Activated T-helper 17 cell treated with anti-CD3 and anti-CD28 coated beads, Interleukin-2, amount 50 U/mL, for 72 hours (primary cell): ENCODE measurements around the gene GRAMD4. TPM values are rescaled to one million over a fixed set of nuclear protein-coding genes. Genes with fewer than 3 reads are reported as not detected.

ENCODE experiments used
- ATAC-seq: fragments of 150-1000 bp; cut with Tn5 transposase; replicated peaks from 2 replicates; pipeline ENCODE4 v1.10.0; 2021; ENCODE audit warnings: mild to moderate bottlenecking, moderate library complexity
- H3K27ac Mint-ChIP-seq: one replicate; pipeline ENCODE4 v1.8.0; 2022; ENCODE audit warnings: mixed read lengths
- H3K27me3 Mint-ChIP-seq: one replicate; pipeline ENCODE4 v1.8.0; 2022; ENCODE audit warnings: mixed read lengths
- H3K36me3 Mint-ChIP-seq: one replicate; pipeline ENCODE4 v1.8.0; 2022; ENCODE audit warnings: low read depth, mild to moderate bottlenecking, mixed read lengths
- H3K4me1 Mint-ChIP-seq: one replicate; pipeline ENCODE4 v1.8.0; 2022; ENCODE audit warnings: mixed read lengths
- H3K4me3 Mint-ChIP-seq: one replicate; pipeline ENCODE4 v1.8.0; 2022; ENCODE audit warnings: mild to moderate bottlenecking, mixed read lengths
- H3K9me3 Mint-ChIP-seq: one replicate; pipeline ENCODE4 v1.8.0; 2022; ENCODE audit warnings: mixed read lengths
- total RNA-seq, 2 donors: library from RNA; stranded (reverse); gene quantifications; one replicate each; pipeline ENCODE4 v1.2.3, GENCODE V29; 2022

Gene GRAMD4
- total RNA-seq, 2 donors from 2014 or later: 23.6 to 51.0 TPM

- Mint-ChIP-seq H3K9me3 (no peaks in the 10 kb centered on the region), H3K27me3 (no peaks in the 10 kb centered on the region), H3K4me3 (peak overlapping the region; percentile 88), H3K36me3 (no peaks in the 10 kb centered on the region), H3K4me1 (peaks cover 11% of the 10 kb centered on the region), H3K27ac (peak overlapping the region; percentile 82)
- ATAC-seq: no peak
These were observed 41.2 kb upstream of the GRAMD4 start for GRCh38 chr22:46578824-46579561.

DNA sequence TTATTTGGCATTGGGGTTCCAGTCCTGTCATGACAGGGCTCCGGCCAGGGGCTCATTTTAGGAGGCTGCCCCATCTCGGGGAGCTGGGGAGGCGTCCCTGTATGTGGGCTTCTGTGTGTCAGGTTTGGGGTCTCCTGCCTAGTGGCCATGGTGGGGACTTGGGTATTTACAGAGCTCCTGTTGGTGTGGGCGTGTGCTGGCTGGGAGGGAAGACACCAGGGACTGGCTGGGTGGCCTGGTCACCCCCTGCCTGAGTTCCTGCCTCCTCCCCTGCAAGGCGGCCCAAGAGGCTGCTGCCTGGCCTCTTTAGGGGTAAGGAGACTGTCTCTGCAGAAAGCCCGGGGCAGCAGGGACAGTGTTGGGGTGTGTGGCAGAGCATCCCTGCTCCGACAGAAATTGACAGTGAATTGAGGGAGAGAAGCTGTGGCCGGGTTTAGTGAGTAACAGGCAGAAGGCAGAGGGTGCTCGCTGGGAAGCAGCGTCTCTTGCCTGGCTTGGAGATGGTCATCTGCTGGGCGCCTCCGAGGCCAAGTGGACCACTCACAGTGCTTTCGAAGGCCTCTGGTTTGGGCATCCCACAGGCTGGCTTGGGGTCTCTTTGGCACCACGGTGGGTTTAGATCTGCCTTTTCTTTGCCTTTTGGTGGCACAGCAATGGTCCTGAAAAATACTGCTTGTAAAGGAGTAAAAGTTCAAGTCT, 40.3 kb upstream of the GRAMD4 start:
- H3K4me3 Mint-ChIP-seq: peak overlapping the region; percentile 88
- no peaks in the 10 kb centered on the region for H3K36me3 Mint-ChIP-seq
- no peaks in the 10 kb centered on the region for H3K9me3 Mint-ChIP-seq
- H3K27me3 Mint-ChIP-seq: no peaks in the 10 kb centered on the region
- no peak overlapping the region for H3K27ac Mint-ChIP-seq
- ATAC-seq: no peak
- peaks cover 11% of the 10 kb centered on the region for H3K4me1 Mint-ChIP-seq

DNA sequence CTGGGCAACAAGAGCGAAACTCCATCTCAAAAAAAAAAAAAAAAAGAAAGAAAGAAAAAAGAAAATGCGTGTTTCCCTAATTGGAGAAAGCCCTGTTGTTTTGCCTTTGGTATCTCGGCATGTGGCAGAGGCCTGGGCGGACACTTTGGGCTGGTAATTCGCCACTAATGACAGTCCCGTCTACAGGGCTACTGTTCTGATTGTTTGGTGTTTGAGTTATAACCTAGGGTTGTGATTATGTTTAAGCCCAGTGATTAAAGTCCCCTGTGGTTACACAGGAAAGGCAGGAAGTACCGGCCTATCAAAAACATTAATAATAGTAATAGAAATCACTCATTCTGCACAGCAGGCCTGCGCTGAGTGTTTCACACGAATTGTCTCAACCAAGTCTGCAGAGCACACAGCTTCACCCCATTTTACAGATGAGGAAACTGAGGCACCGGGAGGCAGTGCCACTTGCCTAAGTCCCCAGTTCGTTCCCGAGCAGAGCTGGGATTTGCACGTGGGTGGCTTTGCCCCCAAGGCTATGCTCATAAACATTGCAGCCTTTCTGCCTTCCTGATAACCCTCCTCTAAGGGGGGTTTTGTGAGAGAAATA, 39.1 kb upstream of the GRAMD4 start:
- Mint-ChIP-seq H3K4me1 (peaks cover 11% of the 10 kb centered on the region), H3K4me3 (no peak overlapping the region)

DNA sequence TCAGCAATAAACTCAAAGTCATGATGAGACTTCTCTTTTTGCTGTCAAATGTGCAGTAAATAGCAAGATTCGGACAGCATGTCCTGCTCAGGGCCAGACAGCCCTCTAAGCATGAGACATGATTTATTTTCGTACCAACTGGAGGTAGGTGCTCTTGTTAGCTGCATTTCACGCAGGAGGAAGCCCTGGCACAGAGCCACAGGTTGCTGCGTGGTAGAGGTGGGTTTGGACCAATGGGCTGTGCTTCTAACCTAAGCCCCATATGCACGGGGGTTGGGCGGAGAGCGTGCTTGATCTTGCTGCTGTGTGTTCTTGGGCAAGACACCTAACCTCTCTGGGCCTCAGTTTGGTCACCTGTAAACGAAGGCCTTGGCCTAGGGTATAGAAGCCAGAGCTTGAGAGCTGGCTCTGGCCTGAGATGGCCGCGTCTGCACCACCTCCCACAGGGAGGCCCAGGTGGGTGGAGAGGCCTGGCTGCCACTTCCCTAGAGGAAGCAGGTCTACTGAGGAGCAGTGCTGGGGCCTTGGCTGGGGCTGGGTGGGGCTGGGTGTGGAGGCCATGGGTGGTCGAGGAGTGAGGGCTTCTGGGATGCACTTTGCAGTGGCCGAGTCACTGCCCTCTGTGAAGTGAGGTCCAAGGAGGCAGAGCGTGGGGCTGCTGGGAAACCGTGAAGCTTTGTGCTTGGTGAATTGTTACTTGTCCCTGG, 38.5 kb upstream of the GRAMD4 start:
- Mint-ChIP-seq H3K36me3 (no peaks in the 10 kb centered on the region), H3K4me1 (peaks cover 11% of the 10 kb centered on the region), H3K9me3 (no peaks in the 10 kb centered on the region), H3K27ac (no peak overlapping the region), H3K27me3 (no peaks in the 10 kb centered on the region), H3K4me3 (no peak overlapping the region)
- no peak for ATAC-seq

More for the DNA sequence above, 39.1 kb upstream of the GRAMD4 start:
- ATAC-seq: no peak
- H3K27ac Mint-ChIP-seq: no peak overlapping the region
- no peaks in the 10 kb centered on the region for H3K27me3 Mint-ChIP-seq
- no peaks in the 10 kb centered on the region for H3K9me3 Mint-ChIP-seq
- H3K36me3 Mint-ChIP-seq: no peaks in the 10 kb centered on the region

DNA sequence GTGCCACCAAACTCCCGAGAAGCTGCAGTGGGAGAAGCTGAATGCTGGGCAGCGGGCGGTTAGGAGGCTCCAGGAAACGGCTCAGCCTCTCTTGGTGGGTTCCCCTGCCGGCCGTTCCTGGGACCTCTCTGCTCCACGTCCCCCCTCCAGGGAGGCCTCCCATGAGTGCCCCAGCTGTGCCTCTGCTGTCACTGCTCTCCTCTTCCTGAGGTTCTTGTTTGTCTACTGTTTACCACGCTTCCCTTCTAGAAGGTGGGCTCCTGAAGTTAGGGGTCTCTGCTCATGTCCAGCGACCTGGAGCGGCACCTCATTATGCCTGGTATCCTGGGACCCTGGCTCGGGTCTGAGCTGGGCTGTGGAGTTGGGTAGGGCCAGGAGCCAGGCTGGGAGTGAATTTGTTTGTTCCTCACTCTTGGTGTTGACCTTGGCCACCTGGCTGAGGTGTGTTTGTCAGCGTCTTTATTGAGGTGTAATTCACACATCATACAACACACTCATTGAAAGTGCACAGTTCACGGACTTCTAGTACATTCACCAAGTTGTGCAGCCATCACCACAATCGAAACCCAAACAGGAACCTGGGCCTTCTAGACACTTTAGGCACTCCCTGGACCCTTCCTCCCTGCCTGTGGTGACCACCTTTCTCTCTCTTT, 37.8 kb upstream of the GRAMD4 start:
- H3K9me3 Mint-ChIP-seq: no peaks in the 10 kb centered on the region
- no peak for ATAC-seq
- H3K4me3 Mint-ChIP-seq: no peak overlapping the region
- H3K36me3 Mint-ChIP-seq: peaks cover 6% of the 10 kb centered on the region
- H3K27me3 Mint-ChIP-seq: no peaks in the 10 kb centered on the region
- peaks cover 17% of the 10 kb centered on the region for H3K4me1 Mint-ChIP-seq
- H3K27ac Mint-ChIP-seq: no peak overlapping the region

GRCh38 chr22:46583571-46583970, 36.6 kb upstream of the GRAMD4 start:
- ATAC-seq: no peak
- no peaks in the 10 kb centered on the region for H3K27me3 Mint-ChIP-seq
- H3K36me3 Mint-ChIP-seq: peaks cover 6% of the 10 kb centered on the region
- H3K4me1 Mint-ChIP-seq: peaks cover 19% of the 10 kb centered on the region
- no peak overlapping the region for H3K27ac Mint-ChIP-seq
- no peaks in the 10 kb centered on the region for H3K9me3 Mint-ChIP-seq
- no peak overlapping the region for H3K4me3 Mint-ChIP-seq

- H3K4me3 Mint-ChIP-seq: no peak overlapping the region
- peaks cover 6% of the 10 kb centered on the region for H3K36me3 Mint-ChIP-seq
- H3K9me3 Mint-ChIP-seq: no peaks in the 10 kb centered on the region
- H3K4me1 Mint-ChIP-seq: peaks cover 14% of the 10 kb centered on the region
- no peaks in the 10 kb centered on the region for H3K27me3 Mint-ChIP-seq
- H3K27ac Mint-ChIP-seq: no peak overlapping the region
- ATAC-seq: no peak
These were observed 35.9 kb upstream of the GRAMD4 start for GRCh38 chr22:46584081-46584921.

DNA sequence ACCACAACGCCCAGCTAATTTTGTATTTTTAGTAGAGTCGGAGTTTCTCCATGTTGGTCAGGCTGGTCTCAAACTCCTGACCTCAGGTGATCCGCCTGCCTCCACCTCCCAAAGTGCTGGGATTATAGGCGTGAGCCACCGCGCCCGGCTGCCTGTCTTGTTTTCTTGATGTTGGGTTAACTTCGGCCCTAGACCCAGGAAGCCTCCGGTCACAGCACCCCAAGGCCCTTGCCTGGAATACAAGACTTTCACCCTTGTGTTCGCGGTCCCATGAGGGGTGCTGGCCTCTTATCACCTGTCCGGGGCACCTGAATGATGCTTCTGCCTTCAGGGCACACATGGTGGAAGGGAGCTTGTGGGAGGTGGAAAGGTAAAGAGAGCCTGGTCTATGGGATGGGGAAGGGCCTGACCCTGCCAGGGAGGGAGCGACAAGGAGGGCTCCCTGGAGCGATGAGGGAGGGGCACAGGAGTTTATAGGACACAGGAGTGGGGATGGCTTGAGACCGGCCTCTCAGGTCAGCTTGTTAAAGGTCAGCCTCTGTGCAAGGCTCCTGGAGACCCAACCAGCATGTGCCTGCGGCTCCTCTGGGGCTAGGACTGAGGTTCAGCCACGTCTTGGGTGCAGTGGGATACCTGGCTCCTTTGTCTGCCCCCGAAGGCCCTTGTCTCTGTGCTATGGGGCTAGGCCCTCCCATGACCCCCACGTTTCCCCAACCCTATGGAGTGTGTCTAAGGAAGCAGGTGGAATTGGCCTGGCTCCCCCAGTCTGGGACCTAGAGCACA, 34.7 kb upstream of the GRAMD4 start:
- no peak for ATAC-seq
- Mint-ChIP-seq H3K4me3 (no peak overlapping the region), H3K27ac (no peak overlapping the region), H3K27me3 (no peaks in the 10 kb centered on the region), H3K9me3 (no peaks in the 10 kb centered on the region), H3K36me3 (peaks cover 6% of the 10 kb centered on the region), H3K4me1 (peaks cover 13% of the 10 kb centered on the region)

GRCh38 chr22:46586123-46586519, 34.1 kb upstream of the GRAMD4 start:
- no peak for ATAC-seq

GRCh38 chr22:46586531-46587011, 33.6 kb upstream of the GRAMD4 start:
- Mint-ChIP-seq H3K27ac (peak overlapping the region; percentile 89), H3K27me3 (no peaks in the 10 kb centered on the region), H3K4me3 (peak overlapping the region; percentile 81), H3K9me3 (no peaks in the 10 kb centered on the region), H3K36me3 (peaks cover 6% of the 10 kb centered on the region), H3K4me1 (peaks cover 10% of the 10 kb centered on the region)
- no peak for ATAC-seq

More at GRCh38 chr22:46586123-46586519, 34.1 kb upstream of the GRAMD4 start:
- Mint-ChIP-seq H3K27me3 (no peaks in the 10 kb centered on the region), H3K4me3 (no peak overlapping the region), H3K36me3 (peaks cover 6% of the 10 kb centered on the region), H3K9me3 (no peaks in the 10 kb centered on the region), H3K27ac (no peak overlapping the region), H3K4me1 (peaks cover 13% of the 10 kb centered on the region)

- H3K4me3 Mint-ChIP-seq: peak overlapping the region; percentile 81
- H3K27me3 Mint-ChIP-seq: no peaks in the 10 kb centered on the region
- H3K36me3 Mint-ChIP-seq: peaks cover 6% of the 10 kb centered on the region
- peak overlapping the region; percentile 89 for H3K27ac Mint-ChIP-seq
- H3K4me1 Mint-ChIP-seq: peaks cover 11% of the 10 kb centered on the region
- no peaks in the 10 kb centered on the region for H3K9me3 Mint-ChIP-seq
- peak; percentile 84 for ATAC-seq
These were observed 33.1 kb upstream of the GRAMD4 start for GRCh38 chr22:46587061-46587460.

DNA sequence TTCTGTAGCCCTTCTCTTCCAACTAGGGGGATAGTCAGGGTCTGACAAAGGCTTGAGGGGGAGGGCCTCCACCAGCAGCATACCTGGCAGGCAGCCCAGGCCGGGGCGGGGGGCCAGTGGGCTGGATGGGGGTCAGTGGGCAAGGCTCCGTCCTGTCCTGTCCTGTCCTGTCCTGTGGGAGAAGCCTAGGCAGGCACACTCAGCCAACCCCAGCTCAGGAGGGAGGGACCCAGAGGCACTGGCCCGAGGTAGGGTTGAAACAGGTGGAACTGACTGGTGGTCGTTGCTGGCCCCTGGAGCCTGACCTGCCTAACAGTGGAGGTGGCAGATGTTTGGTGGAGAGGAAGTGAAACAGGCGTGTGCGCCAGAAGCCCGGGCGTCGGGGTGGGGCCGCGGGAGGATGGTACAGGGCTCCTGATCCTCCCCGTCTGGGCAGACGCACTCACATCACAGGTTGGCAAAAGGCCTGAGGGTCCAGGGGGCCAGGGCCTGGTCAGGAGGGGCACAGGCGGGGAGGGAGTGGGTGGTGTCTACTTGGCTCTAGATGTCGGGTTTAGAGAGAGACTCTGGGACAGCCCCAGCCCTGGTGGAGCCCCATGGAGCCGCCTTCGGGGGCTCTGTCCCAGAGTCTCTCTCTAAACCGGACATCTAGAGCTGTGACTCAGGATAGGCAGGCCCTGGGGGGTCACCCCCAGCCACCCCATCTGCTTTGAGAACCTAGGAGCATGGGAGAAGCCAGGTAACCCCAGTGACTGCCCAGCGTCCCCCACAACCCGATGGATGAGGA, 32.5 kb upstream of the GRAMD4 start:
- Mint-ChIP-seq H3K36me3 (peaks cover 6% of the 10 kb centered on the region), H3K9me3 (no peaks in the 10 kb centered on the region), H3K27ac (peak overlapping the region; percentile 89), H3K4me3 (peak overlapping the region; percentile 81), H3K27me3 (no peaks in the 10 kb centered on the region), H3K4me1 (peaks cover 17% of the 10 kb centered on the region)
- peak; percentile 43 for ATAC-seq
